Activated T-helper 17 cell treated with anti-CD3 and anti-CD28 coated beads, Interleukin-2, amount 50 U/mL, for 72 hours (primary cell): ENCODE data around the gene DMC1. TPM values are rescaled to one million over a fixed set of nuclear protein-coding genes. Genes with fewer than 3 reads are reported as not detected.

Source experiments
- ATAC-seq: fragments of 150-1000 bp; cut with Tn5 transposase; replicated peaks from 2 replicates; pipeline ENCODE4 v1.10.0; 2021; ENCODE audit warnings: mild to moderate bottlenecking, moderate library complexity
- H3K27ac Mint-ChIP-seq: one replicate; pipeline ENCODE4 v1.8.0; 2022; ENCODE audit warnings: mixed read lengths
- H3K27me3 Mint-ChIP-seq: one replicate; pipeline ENCODE4 v1.8.0; 2022; ENCODE audit warnings: mixed read lengths
- H3K36me3 Mint-ChIP-seq: one replicate; pipeline ENCODE4 v1.8.0; 2022; ENCODE audit warnings: low read depth, mild to moderate bottlenecking, mixed read lengths
- H3K4me1 Mint-ChIP-seq: one replicate; pipeline ENCODE4 v1.8.0; 2022; ENCODE audit warnings: mixed read lengths
- H3K4me3 Mint-ChIP-seq: one replicate; pipeline ENCODE4 v1.8.0; 2022; ENCODE audit warnings: mild to moderate bottlenecking, mixed read lengths
- H3K9me3 Mint-ChIP-seq: one replicate; pipeline ENCODE4 v1.8.0; 2022; ENCODE audit warnings: mixed read lengths
- total RNA-seq, 2 donors: library from RNA; stranded (reverse); gene quantifications; one replicate each; pipeline ENCODE4 v1.2.3, GENCODE V29; 2022

The DMC1 gene
- total RNA-seq, 2 donors from 2014 or later: 10.8 to 13.2 TPM

DNA sequence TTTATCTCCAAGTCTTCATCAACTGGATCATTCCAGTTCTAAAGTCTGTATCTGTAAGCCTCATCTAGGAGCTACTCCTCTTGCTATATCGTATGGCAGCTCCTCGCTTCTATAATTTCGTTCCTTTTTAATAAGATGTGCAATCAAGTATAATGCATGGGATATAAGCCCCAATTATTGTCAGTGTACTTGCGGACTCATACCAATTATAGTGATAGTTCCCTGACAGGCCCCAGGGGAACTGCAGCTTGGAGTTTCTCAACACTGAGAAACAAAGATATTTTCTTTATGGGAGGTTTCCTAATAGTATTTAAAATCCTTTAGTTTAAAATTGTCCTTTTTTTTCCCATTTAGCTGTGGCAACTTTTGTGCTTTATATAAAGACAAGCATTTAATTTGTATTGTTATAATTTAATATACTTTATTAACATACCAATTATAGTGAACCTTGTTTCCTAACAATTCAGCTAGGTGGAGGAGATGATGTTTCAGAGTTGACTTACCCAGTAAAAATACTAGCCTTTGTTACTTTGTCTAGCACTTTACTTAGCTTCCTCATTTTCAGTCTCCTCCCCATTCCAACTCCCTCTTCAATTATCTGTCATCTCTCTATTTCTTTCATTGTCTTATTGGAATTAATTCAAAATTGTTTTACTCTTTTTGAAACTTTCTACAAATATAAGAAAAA, 38.6 kb downstream of the DMC1 start:
- Mint-ChIP-seq H3K36me3 (no peaks in the 10 kb centered on the region), H3K4me1 (peaks cover 6% of the 10 kb centered on the region), H3K4me3 (peak overlapping the region; percentile 60), H3K27ac (peak overlapping the region; percentile 83), H3K9me3 (no peaks in the 10 kb centered on the region), H3K27me3 (no peaks in the 10 kb centered on the region)
- ATAC-seq: peak; percentile 32

DNA sequence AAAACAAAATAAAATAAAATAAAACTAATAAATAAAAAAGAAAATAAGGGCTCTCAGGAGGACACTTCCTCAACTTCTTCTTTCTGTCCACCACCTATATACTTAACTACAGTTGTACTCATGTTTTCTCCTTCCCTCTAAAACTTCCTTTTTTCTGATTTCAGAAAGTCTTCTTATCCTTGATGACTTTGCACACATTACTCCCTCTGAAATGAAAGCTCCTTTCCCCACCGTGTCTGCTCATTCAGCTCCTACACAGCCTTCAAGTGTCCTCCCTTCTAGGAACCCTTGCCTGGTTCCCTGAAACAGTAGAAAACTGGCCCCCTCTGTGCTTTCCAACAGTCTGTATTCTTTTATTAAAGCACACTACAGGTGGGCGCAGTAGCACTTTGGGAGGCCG, 45.6 kb downstream of the DMC1 start:
- Mint-ChIP-seq H3K4me3 (no peak overlapping the region), H3K27ac (no peak overlapping the region), H3K9me3 (no peaks in the 10 kb centered on the region), H3K36me3 (no peaks in the 10 kb centered on the region), H3K27me3 (no peaks in the 10 kb centered on the region), H3K4me1 (no peaks in the 10 kb centered on the region)
- ATAC-seq: no peak

- Mint-ChIP-seq H3K27me3 (no peaks in the 10 kb centered on the region), H3K4me3 (no peak overlapping the region), H3K4me1 (no peaks in the 10 kb centered on the region), H3K27ac (no peak overlapping the region), H3K9me3 (no peaks in the 10 kb centered on the region), H3K36me3 (no peaks in the 10 kb centered on the region)
- no peak for ATAC-seq
Measured at GRCh38 chr22:38523479-38523878, 46.5 kb downstream of the DMC1 start.

DNA sequence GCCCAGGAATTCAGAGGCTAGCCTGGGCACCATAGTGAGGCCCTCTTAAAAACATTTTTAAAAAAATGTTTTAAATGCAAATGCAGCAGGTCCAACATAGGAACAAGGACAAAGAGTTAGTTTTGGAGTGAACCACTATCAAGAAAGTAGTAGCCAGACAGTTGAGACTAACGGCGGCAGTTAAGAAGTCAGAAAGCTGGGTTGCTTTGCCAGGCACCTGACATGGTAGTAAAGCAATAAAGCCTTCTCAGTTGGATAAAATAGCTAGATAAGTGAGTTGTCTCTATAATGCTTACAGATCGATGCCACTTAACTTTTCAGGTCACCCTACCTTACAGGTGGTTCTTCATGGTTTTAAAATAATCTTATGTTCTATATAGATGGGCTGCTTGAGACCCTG, 47.0 kb downstream of the DMC1 start:
- Mint-ChIP-seq H3K27ac (no peak overlapping the region), H3K4me3 (no peak overlapping the region), H3K4me1 (no peaks in the 10 kb centered on the region), H3K27me3 (no peaks in the 10 kb centered on the region), H3K36me3 (no peaks in the 10 kb centered on the region), H3K9me3 (no peaks in the 10 kb centered on the region)
- ATAC-seq: no peak

DNA sequence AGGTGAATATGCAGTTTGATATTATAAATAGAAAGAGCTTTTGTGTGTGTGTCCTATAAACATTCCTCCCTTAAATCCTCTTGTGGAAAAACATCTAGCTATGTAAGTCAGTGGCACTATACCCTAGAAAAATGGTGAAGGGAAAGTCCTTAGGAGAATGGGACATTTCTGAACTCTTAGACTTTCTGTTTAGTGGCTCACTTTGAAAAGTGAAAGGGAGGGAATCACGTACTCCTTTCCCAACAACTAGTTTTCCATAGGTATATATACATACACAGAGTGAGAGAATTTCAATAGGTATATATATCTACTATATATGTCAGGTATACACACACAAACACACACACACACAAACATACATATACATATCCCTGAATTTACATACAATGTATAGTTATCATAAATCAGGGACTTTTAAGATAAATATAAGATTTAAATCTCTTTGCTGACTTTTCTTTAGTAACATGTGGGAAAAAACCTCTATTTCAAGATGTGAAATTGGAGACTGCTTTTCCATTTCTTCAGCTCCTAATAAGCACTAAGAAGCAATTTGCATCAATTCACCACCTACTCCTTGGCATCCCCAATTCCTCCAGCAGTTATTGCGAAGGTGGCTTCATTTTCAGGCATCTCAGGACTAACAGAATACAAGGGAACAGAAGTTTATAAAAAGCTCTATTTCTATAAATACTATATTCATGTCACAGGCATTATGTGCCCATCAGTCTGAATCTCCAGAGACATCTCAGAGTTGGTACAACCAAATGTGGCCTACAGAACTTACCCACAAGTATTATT, 50.3 kb downstream of the DMC1 start:
- Mint-ChIP-seq H3K4me3 (no peak overlapping the region), H3K27me3 (no peaks in the 10 kb centered on the region), H3K27ac (no peak overlapping the region), H3K4me1 (no peaks in the 10 kb centered on the region), H3K36me3 (no peaks in the 10 kb centered on the region), H3K9me3 (no peaks in the 10 kb centered on the region)
- ATAC-seq: no peak

- no peak for ATAC-seq
- Mint-ChIP-seq H3K27me3 (no peaks in the 10 kb centered on the region), H3K4me1 (no peaks in the 10 kb centered on the region), H3K4me3 (no peak overlapping the region), H3K36me3 (no peaks in the 10 kb centered on the region), H3K27ac (no peak overlapping the region), H3K9me3 (no peaks in the 10 kb centered on the region)
Measured at GRCh38 chr22:38518620-38519019, 51.4 kb downstream of the DMC1 start.

DNA sequence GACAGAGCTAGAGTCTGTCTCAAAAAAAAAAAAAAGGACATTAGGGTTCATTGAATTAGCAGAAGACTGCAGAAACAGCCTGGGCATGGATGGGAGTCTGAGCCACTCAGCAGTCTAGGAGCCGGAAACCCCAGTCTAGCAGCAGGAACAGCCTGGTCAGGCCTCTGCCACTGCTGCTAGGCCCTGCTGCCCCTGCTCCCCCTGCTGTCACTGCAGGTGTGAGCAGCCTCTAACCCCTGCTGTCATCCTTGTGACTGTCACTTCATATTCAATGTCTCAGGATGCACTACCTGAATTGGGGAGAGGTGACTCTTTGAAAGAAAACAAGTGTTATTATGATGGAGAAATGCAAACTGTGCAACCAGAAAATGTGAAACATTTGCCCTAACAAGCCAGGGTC, 56.9 kb downstream of the DMC1 start:
- Mint-ChIP-seq H3K27ac (no peak overlapping the region), H3K4me3 (no peak overlapping the region), H3K27me3 (no peaks in the 10 kb centered on the region), H3K36me3 (no peaks in the 10 kb centered on the region), H3K9me3 (no peaks in the 10 kb centered on the region), H3K4me1 (peaks cover 4% of the 10 kb centered on the region)
- peak; percentile 72 for ATAC-seq

GRCh38 chr22:38510416-38510970, 59.5 kb downstream of the DMC1 start:
- Mint-ChIP-seq H3K36me3 (peaks cover 12% of the 10 kb centered on the region), H3K27me3 (no peaks in the 10 kb centered on the region), H3K9me3 (no peaks in the 10 kb centered on the region), H3K27ac (no peak overlapping the region), H3K4me1 (peaks cover 9% of the 10 kb centered on the region), H3K4me3 (no peak overlapping the region)
- no peak for ATAC-seq

DNA sequence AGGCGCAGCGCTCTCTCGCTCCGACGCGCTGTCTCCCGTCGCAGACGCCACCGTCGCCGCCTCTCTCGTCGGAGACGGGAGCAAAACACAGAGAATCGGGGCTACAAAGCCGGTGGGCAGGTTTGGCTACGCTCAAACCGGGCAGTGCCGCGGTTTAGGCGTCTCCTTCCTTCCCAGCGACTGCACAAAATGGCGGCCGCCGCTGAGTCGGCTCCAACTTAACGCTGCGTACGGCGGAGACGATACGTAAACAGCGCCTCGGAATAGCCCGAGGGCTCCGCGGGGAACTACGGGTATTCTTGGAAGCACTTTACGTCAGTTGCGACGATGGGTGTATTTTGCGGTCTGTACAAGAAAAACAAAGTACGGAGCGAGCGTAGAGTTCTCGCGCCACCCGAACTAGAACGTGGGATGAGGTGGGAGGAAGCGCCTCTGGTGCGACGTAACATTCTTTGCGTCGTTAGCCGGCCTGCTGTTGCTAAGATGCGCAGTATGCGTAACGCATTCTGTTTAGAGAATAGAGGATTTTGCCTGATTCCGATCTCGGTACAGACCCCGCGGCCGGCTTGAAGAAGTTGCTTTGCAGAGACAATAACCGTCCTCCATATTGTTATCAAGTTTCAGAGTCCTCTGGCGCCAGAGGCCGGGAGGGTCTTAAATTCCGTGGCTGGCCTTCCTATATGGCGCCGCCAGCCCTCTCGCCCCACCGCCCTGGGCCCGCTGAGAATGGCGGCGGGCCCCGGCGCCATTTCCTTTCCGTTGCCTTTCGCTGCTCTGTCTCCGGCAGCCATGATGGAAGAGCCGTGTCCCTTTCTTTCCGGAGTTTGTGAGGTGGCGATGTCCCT, 63.6 kb downstream of the DMC1 start, which contains the start of gene DDX17:
DDX17 (minus strand) TSS at position 194 of the 845 bp plus-strand sequence.
- H3K4me1 Mint-ChIP-seq: peaks cover 38% of the 10 kb centered on the region
- H3K9me3 Mint-ChIP-seq: no peaks in the 10 kb centered on the region
- H3K36me3 Mint-ChIP-seq: peaks cover 54% of the 10 kb centered on the region
- H3K27me3 Mint-ChIP-seq: no peaks in the 10 kb centered on the region
- peak within 1 kb of the TSS; percentile 89 for H3K4me3 Mint-ChIP-seq
- peak; percentile 86 for ATAC-seq
- peak within 1 kb of the TSS; percentile 100 for H3K27ac Mint-ChIP-seq

DNA sequence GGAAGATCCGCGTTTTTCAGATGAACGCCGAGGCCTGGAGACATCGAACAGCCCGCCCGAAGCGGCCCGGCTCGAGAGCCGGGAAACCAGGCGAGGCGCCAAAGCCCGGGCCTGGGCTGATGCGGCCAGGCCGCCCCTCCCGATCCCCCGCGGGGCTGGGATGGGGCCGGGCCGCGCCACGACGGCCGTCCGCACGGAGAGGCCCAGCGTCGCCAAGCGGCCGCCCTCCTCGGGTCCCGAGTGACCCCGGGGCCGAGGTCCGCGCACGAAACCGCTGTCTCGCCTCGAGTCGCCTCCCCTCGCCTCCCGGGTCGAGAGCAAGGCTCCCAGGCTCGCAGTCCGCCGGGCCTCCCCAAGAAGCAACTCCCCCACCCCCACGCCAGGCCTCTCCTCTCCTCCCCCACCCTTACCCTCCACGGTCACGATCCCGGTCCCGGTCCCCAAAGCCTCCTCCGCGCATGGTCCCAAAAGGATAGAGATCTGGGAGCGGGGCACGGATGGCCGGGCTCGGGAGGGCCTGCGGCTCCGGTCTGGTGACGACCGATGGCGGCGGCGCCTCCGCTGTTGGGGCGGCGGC, 64.4 kb downstream of the DMC1 start:
- Mint-ChIP-seq H3K9me3 (no peaks in the 10 kb centered on the region), H3K27ac (peak overlapping the region; percentile 100), H3K4me3 (peak overlapping the region; percentile 89), H3K27me3 (no peaks in the 10 kb centered on the region), H3K4me1 (peaks cover 43% of the 10 kb centered on the region), H3K36me3 (peaks cover 61% of the 10 kb centered on the region)
- ATAC-seq: peak; percentile 40

- Mint-ChIP-seq H3K36me3 (peaks cover 68% of the 10 kb centered on the region), H3K4me3 (peak overlapping the region; percentile 89), H3K27ac (peak overlapping the region; percentile 97), H3K27me3 (no peaks in the 10 kb centered on the region), H3K4me1 (peaks cover 43% of the 10 kb centered on the region), H3K9me3 (no peaks in the 10 kb centered on the region)
- peak; percentile 24 for ATAC-seq
Measured at GRCh38 chr22:38504731-38505540, 65.0 kb downstream of the DMC1 start.

- Mint-ChIP-seq H3K4me1 (peaks cover 44% of the 10 kb centered on the region), H3K36me3 (peaks cover 87% of the 10 kb centered on the region), H3K27ac (peak overlapping the region; percentile 97), H3K4me3 (peak overlapping the region; percentile 89), H3K9me3 (no peaks in the 10 kb centered on the region), H3K27me3 (no peaks in the 10 kb centered on the region)
- no peak for ATAC-seq
Measured at GRCh38 chr22:38503021-38503420, 67.0 kb downstream of the DMC1 start.
